Measurements from ENCODE around the gene DHX8. TPM values are rescaled to one million over a fixed set of nuclear protein-coding genes. Genes with fewer than 3 reads are reported as not detected.

The DHX8 gene
- total RNA-seq, 1 experiment from 2014 or later = 54.1 TPM

DNA sequence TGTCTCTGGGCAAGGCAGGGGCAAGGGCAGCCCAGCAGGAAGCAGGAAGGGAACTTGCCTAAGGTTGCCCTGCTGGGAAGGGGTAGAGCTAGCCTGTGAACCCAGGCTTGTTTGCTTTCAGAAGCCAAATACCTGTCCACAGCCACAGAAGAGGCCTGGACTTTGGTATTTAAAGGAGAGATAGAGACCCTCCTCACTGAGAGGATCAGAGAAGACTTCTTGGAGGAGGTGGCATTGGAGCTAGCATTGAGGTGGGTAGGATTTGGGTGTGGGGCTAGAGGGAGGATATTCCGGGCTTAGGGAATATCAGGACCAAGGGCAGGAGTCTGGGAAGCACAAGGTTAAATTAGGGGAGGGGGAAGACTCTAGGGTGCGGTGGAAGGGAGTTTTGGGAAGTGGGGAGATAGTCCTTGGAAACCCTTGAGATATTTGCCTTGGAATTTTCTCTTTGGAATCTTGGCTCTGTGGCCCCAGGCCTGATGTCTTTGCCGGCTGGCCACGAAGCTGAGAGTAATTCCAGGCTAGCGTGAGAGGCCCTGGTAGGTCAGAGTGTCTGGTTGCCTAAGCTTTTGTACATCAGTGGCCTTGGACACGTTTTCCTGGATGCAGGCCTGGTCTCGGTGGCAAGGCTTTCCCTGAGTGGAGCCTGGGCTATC, 75.5 kb downstream of the DHX8 start:
- Mint-ChIP-seq H3K36me3 (ENCODE audit: insufficient read depth in 1 of 3, low read depth in 3 of 3) (peaks cover 0 to 4% (median 1%) of the 10 kb centered on the region in 3 experiments; a peak in 2 of 7 replicates), H3K4me1 (peaks cover 45 to 46% of the 10 kb centered on the region in 2 experiments), H3K27me3 (ENCODE audit: low read depth) (peaks cover 35% of the 10 kb centered on the region), H3K9me3 (peaks cover 0 to 3% of the 10 kb centered on the region in 2 experiments; a peak in 2 of 5 replicates), H3K4me3 (no peak overlapping the region), H3K27ac (peak overlapping the region in 1 of 3 experiments; percentile 72; a peak in 2 of 7 replicates)
- Histone ChIP-seq H3K23ac (ENCODE audit: insufficient read length, low read depth, low read length) (no peak overlapping the region), H4K20me1 (ENCODE audit: control insufficient read depth, insufficient read depth, insufficient read length) (no peaks in the 10 kb centered on the region), H3T11ph (ENCODE audit: low read length) (no peak overlapping the region), H3K79me1 (ENCODE audit: insufficient read depth, low read depth, low read length, poor library complexity, severe bottlenecking) (no peaks in the 10 kb centered on the region), H3K27ac (ENCODE audit: insufficient read length, low read depth, low read length) (no peak overlapping the region), H3K9me3 (ENCODE audit: control insufficient read depth, low read depth, low read length) (no peaks in the 10 kb centered on the region), H2AFZ (ENCODE audit: low read length) (no peak overlapping the region), H3K4me2 (ENCODE audit: insufficient read depth, insufficient read length, low read length) (no peak overlapping the region), H3K18ac (ENCODE audit: insufficient read length, low read depth, low read length) (no peak overlapping the region), H3K4me1 (ENCODE audit: insufficient read depth, low read length) (peaks cover 22% of the 10 kb centered on the region), H3K27me3 (ENCODE audit: insufficient read depth, low read length) (no peaks in the 10 kb centered on the region; the same call in 1 of the 2 replicates), H3K9ac (ENCODE audit: extremely low read depth, insufficient read length, low read length) (peak overlapping the region; percentile 3), H2BK20ac (ENCODE audit: low read depth, low read length, poor library complexity, severe bottlenecking) (no peak overlapping the region), H3K4ac (ENCODE audit: low read depth, low read length) (no peak overlapping the region), H4K8ac (replicated peaks; ENCODE audit: insufficient read length, low read depth, low read length) (no peak overlapping the region), H4K91ac (ENCODE audit: insufficient read length, low read depth, low read length) (no peak overlapping the region), H2BK120ac (ENCODE audit: low read depth, low read length, poor library complexity, severe bottlenecking) (no peak overlapping the region), H3K79me2 (ENCODE audit: insufficient read depth, low read length) (no peaks in the 10 kb centered on the region), H2BK15ac (ENCODE audit: low read depth, low read length) (no peak overlapping the region), H2BK5ac (ENCODE audit: insufficient read length, low read length) (no peak overlapping the region), H3K23me2 (ENCODE audit: insufficient read length, low read depth, low read length, poor library complexity, severe bottlenecking) (no peaks in the 10 kb centered on the region), H3K56ac (ENCODE audit: insufficient read length, low read depth, low read length) (no peak overlapping the region), H4K5ac (ENCODE audit: insufficient read length, low read depth, low read length) (no peak overlapping the region), H3K14ac (ENCODE audit: insufficient read depth, low read length) (peak overlapping the region; percentile 49; the same call in 1 of the 2 replicates), H2BK12ac (ENCODE audit: insufficient read length, low read depth, low read length) (no peak overlapping the region), H2AK5ac (ENCODE audit: insufficient read length, low read length) (no peak overlapping the region)
- no CpG with 5 or more reads among the region's 7 CpGs for WGBS (ENCODE audit: extremely low coverage, insufficient read length, low lambda C conversion rate)
- no peak for DNase-seq
- TF ChIP-seq, protein P1, sequence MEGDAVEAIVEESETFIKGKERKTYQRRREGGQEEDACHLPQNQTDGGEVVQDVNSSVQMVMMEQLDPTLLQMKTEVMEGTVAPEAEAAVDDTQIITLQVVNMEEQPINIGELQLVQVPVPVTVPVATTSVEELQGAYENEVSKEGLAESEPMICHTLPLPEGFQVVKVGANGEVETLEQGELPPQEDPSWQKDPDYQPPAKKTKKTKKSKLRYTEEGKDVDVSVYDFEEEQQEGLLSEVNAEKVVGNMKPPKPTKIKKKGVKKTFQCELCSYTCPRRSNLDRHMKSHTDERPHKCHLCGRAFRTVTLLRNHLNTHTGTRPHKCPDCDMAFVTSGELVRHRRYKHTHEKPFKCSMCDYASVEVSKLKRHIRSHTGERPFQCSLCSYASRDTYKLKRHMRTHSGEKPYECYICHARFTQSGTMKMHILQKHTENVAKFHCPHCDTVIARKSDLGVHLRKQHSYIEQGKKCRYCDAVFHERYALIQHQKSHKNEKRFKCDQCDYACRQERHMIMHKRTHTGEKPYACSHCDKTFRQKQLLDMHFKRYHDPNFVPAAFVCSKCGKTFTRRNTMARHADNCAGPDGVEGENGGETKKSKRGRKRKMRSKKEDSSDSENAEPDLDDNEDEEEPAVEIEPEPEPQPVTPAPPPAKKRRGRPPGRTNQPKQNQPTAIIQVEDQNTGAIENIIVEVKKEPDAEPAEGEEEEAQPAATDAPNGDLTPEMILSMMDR (conservative IDR thresholded peaks at IDR 0.05) = no peak

All from H9 (cell line).